ENCODE results near the gene SNTB2.

DNA sequence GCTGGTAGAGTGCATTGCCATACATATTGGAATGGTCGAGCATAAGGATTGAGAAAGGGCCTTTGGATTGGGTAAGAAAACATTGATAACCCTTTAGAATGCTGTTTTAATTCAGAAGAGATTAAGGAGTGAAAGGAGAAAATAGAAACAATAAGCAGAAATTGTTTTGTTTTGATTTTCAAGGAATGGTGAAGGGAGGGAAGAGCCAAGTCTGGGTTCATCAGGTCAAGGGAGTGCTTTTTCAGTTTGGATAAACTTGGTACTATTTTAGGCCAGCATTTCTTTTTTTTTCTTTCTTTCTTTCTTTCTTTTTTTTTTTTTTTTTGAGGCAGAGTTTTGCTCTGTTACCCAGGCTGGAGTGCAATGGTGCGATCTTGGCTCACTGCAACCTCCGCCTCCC lies 50.3 kb downstream of the SNTB2 start:
- TF ChIP-seq CREB1 (IDR thresholded peaks at IDR 0.05; ENCODE audit: low read depth) (no peak), TCF12 (IDR thresholded peaks at IDR 0.05; ENCODE audit: low read depth) (no peak), YY1 (IDR thresholded peaks at IDR 0.05; ENCODE audit: low read depth) (no peak), RAD21 (IDR thresholded peaks at IDR 0.05; ENCODE audit: low read depth) (no peak), NFIC (IDR thresholded peaks at IDR 0.05) (no peak), EP300 (IDR thresholded peaks at IDR 0.05; ENCODE audit: borderline replicate concordance) (no peak), CEBPB (IDR thresholded peaks at IDR 0.05) (no peak), TAF1 (IDR thresholded peaks at IDR 0.05; ENCODE audit: low read depth) (no peak), TEAD4 (IDR thresholded peaks at IDR 0.05) (no peak), USF1 (IDR thresholded peaks at IDR 0.05) (no peak), MAX (IDR thresholded peaks at IDR 0.05) (no peak), EGR1 (IDR thresholded peaks at IDR 0.05) (no peak)
- TF ChIP-seq, protein P1, sequence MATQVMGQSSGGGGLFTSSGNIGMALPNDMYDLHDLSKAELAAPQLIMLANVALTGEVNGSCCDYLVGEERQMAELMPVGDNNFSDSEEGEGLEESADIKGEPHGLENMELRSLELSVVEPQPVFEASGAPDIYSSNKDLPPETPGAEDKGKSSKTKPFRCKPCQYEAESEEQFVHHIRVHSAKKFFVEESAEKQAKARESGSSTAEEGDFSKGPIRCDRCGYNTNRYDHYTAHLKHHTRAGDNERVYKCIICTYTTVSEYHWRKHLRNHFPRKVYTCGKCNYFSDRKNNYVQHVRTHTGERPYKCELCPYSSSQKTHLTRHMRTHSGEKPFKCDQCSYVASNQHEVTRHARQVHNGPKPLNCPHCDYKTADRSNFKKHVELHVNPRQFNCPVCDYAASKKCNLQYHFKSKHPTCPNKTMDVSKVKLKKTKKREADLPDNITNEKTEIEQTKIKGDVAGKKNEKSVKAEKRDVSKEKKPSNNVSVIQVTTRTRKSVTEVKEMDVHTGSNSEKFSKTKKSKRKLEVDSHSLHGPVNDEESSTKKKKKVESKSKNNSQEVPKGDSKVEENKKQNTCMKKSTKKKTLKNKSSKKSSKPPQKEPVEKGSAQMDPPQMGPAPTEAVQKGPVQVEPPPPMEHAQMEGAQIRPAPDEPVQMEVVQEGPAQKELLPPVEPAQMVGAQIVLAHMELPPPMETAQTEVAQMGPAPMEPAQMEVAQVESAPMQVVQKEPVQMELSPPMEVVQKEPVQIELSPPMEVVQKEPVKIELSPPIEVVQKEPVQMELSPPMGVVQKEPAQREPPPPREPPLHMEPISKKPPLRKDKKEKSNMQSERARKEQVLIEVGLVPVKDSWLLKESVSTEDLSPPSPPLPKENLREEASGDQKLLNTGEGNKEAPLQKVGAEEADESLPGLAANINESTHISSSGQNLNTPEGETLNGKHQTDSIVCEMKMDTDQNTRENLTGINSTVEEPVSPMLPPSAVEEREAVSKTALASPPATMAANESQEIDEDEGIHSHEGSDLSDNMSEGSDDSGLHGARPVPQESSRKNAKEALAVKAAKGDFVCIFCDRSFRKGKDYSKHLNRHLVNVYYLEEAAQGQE (IDR thresholded peaks at IDR 0.05; ENCODE audit: low read depth): no peak

All from Ishikawa (cell line).